GM12875 (cell line): ENCODE results near the gene ARHGEF17.
"Not testable (repeated sequence)": the region's sequence is repeated elsewhere in the genome, so short reads cannot be mapped to it uniquely, and the experiment has no call there.

Experiments used
- H3K4me3 ChIP-seq: one replicate; pipeline ENCODE4 v1.5.1; 2011; ENCODE audit warnings: low read depth, low read length, control low read depth
- TF ChIP-seq, protein P1 (sequence below): IDR thresholded peaks from 2 replicates; pipeline ENCODE4 v1.5.1; 2011; ENCODE audit warnings: low read depth, mild to moderate bottlenecking, control low read depth, inconsistent platforms, low read length, moderate library complexity, borderline replicate concordance; ENCODE audit not compliant: insufficient read depth

The ARHGEF17 gene

DNA sequence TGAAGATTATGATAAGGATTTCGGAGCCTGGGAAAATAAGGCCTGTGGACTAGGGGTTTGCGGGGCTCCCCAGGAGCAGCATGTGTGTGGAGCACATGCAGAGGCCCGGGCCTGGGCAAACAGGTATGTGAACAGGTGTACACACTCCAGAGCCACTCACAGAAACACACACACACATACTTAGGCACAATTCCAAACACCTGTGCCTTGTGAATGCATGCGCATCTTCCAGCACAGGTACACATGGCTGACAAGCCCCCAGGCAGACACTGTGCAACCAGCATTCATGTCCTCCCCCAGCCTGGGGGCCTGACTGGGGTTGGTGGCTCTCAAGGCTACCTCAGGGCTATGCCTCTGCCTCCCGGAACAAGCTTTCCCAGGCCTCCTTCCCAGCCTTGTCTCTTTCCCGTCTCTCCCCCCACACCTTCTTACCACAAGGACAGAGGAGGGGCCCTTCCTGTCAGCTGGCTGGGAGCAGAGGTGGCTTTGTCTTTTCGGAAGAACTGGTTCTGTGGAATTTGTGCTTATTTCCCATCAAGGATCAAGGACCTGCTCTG lies 38.5 kb upstream of the ARHGEF17 start:
- TF ChIP-seq, protein P1, sequence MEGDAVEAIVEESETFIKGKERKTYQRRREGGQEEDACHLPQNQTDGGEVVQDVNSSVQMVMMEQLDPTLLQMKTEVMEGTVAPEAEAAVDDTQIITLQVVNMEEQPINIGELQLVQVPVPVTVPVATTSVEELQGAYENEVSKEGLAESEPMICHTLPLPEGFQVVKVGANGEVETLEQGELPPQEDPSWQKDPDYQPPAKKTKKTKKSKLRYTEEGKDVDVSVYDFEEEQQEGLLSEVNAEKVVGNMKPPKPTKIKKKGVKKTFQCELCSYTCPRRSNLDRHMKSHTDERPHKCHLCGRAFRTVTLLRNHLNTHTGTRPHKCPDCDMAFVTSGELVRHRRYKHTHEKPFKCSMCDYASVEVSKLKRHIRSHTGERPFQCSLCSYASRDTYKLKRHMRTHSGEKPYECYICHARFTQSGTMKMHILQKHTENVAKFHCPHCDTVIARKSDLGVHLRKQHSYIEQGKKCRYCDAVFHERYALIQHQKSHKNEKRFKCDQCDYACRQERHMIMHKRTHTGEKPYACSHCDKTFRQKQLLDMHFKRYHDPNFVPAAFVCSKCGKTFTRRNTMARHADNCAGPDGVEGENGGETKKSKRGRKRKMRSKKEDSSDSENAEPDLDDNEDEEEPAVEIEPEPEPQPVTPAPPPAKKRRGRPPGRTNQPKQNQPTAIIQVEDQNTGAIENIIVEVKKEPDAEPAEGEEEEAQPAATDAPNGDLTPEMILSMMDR: no peak
- H3K4me3 ChIP-seq: no peak overlapping the region

DNA sequence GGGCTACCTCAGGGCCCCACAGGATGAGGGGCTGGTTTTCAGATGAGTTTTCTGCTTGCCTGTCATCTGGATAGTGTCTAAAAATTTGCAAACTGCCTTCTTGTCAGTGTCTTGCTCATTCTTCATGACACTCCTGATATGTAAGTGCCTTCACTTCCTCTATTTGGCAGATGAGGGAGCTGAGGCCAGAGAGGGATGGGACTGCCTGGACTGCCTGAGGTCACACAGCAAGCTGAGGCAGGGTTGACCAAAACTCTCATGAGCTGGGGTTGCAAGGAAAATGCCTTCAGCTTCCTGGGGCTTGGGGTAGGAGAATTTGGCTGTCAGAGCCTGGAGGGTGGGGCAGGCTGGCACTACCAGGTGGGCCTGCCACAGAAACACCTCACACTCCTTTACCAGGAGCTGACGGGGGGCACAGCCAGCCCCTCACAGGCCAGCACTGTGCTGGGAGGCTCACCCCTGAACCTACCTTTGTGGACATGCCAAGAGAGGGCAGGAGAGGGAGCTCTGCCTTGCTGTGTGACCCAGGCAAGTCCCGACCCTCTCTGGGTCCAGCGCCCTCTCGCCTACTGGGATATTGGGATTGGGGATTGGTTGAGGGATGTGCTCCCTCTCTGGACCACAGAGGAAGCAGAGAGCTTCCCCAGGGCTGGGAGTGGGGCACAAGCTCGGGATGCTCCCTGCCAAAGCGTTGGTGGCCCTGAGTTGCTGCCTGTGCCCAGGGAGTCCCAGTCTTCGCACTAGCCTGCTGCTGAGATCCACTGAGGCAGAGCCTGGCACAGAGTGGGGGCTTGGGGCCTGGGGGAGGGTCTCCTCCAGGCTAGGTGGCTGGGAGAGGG lies 37.8 kb upstream of the ARHGEF17 start:
- H3K4me3 ChIP-seq: no peak overlapping the region

DNA sequence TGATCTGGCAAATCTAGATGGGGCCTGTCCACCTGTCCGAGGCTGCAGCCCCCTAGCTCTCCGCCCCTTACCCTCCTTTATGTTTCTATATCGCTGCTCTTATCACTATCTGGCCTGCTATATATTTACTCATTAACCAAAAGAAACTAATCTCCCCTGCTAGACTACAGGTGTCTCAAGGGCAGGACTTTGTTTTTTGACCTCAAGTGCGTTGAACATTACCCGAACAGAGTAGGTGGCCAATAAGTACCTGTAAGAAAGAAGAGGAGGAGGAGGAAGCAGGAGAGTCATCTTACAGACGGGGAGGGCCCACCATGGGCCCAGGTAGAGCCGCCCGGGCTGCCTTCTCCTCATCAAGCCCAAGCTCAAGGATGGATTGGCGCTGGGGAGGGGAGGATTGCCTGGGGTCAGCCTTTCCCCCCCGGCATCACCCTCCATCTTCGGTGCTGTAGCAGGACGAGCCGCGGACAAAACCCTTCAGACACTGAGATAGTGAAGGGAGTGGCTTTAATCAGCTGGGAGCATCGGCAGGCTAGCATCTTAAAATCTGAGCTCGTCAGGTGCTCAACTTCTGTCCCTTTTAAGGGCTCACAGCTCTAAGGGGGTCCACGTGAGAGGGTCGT lies 37.1 kb upstream of the ARHGEF17 start:
- H3K4me3 ChIP-seq: no peak overlapping the region
- TF ChIP-seq, protein P1: no peak

More for the DNA sequence above, 37.8 kb upstream of the ARHGEF17 start:
- TF ChIP-seq, protein P1: no peak; the same call in 1 of the 2 replicates

DNA sequence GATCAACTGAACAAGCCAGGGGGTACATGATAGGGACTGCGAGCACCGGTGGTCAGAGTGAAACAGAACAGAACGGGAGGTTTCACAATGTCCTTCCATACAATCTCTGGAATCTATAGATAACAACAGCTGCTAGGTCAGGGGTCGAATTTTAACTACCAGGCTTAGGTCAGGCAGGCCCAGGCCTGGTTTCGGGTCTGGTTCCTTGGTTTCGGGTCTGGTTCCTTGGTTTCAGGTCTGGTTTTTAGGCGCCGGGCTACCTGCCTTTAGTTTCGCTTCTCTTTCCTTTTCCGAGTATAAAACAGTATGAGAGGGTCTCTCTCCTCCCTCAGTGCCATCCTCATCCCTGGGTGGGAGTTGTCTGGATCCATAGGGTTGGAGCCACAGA lies 36.6 kb upstream of the ARHGEF17 start:
- H3K4me3 ChIP-seq: not testable (repeated sequence)

DNA sequence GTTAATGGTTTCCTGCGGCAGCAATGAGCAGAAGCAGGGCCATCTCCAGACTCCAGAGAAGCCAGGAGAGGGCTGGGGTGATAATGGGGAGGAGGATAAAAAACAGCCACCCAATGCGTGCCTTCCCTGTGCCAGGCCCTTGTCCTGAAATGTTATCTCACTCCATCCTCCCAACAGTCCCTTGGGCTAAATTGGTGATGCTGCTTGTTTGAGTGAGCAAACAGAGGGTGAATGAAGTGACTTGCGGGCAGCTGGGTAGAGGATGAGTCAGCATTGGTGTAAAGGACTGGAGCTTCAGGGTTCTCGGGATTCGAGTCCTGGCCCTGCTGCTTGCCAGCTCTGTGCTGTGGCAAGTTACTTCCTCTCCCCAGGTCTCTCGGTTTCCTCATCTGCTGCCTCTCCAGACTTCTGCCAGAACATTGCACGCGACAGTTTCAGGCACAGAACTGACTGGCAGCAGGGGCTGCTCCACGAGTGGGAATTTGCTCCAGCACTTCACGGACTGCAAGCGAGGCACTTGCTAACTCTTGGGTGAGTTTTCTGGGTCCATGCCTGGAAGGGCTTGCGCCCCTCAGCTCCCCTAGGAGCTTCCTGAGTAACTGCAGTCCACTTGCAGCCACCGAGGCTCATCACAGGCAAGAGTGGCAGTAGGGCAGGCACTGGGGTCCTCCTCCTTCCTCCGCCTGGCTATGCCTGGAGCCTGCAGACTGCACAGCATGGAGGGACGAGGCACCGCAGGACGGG lies 36.0 kb upstream of the ARHGEF17 start, which contains the start of gene P2RY6:
P2RY6 (plus strand) TSS at position 403 of the 744 bp plus-strand sequence. CDS start 24,181 bp downstream, outside the sequence.
- H3K4me3 ChIP-seq: no peak within 1 kb of the TSS
- TF ChIP-seq, protein P1: no peak

DNA sequence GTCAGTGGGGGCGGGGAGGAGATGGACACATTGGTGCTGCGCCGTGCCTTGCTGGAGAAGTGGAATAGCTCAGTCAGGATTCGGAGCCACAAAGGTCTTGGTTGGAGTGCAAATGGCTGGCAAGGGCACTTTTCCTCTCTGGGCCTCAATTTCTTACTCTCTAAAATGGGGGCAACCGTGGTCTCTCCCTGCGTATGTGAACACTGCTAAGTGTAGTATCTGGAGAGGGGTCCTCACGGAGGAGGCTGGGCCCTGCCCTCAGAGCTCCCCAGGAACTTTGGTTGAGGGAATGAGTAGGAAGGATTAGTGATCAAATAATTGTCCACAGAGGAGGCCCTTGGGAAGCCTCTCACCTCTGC lies 35.4 kb upstream of the ARHGEF17 start:
- TF ChIP-seq, protein P1: no peak
- no peak overlapping the region for H3K4me3 ChIP-seq

GRCh38 chr11:73273222-73273895 lies 34.7 kb upstream of the ARHGEF17 start:
- no peak overlapping the region for H3K4me3 ChIP-seq
- TF ChIP-seq, protein P1: no peak

DNA sequence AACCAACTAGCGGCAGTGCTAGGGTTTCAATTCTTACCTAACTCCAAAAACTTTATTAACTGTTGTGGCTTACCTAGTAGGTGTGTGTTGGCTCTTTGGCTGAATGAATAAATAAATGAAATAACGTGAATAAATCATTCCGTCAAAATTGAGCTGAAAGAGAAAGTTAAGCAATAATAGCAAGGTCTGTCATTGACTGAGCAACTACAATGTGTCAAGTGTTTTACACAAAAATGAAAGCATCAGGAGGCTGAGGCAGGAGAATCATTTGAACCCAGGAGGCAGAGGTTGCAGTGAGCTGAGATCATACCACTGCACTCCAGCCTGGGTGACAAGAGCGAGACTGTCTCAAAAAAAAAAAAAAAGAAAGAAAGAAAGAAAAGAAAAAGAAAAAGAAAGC lies 33.9 kb upstream of the ARHGEF17 start:
- H3K4me3 ChIP-seq: not testable (repeated sequence)
